Prostate gland (tissue), 2 donors: ENCODE measurements around the gene PLIN5.

ENCODE experiments used
- CTCF ChIP-seq, 4 experiments: fragments of 200-600 bp in 2 of 4; fragments of 450-650 bp in 2 of 4; sonication (generic) in 2 of 4; IDR thresholded peaks; 1 replicate in 3 of 4; 2 replicates in 1 of 4; pipeline ENCODE4 v1.5.1; 2016 to 2019; ENCODE audit warnings: antibody characterized with exemption in 4 of 4, mild to moderate bottlenecking in 2 of 4, moderate library complexity in 2 of 4
- POLR2A ChIP-seq: fragments of 450-650 bp; IDR thresholded peaks from one replicate; pipeline ENCODE4 v1.6.1; 2016; ENCODE audit warnings: antibody characterized with exemption, mild to moderate bottlenecking
- POLR2AphosphoS5 ChIP-seq: sonication (generic); formaldehyde crosslinking; IDR thresholded peaks from one replicate; pipeline ENCODE4 v1.6.1; 2017; ENCODE audit warnings: antibody characterized with exemption

GRCh38 chr19:4506449-4507149 lies 28.4 kb downstream of the PLIN5 start:
- TF ChIP-seq CTCF (IDR thresholded peaks at IDR 0.05), result no peak
- no peak for TF ChIP-seq POLR2AphosphoS5
- TF ChIP-seq POLR2A, result no peak
